HEK293 (cell line): Measurements from ENCODE around the gene IRF7.

Source experiments
- TCF7L2 ChIP-seq: IDR thresholded peaks from 2 replicates; pipeline ENCODE4 v1.6.1; 2011; ENCODE audit warnings: low read depth, mild to moderate bottlenecking, inconsistent platforms, low read length, moderate library complexity, borderline replicate concordance
- WT1 ChIP-seq: fragments of 450-650 bp; formaldehyde crosslinking; IDR thresholded peaks from 2 replicates; pipeline ENCODE4 v1.5.1; 2016; ENCODE audit warnings: missing biosample characterization, missing genetic modification characterization
- YY1 ChIP-seq: fragments of 450-650 bp; formaldehyde crosslinking; IDR thresholded peaks from 2 replicates; pipeline ENCODE4 v1.5.1; 2018; ENCODE audit warnings: missing biosample characterization, missing genetic modification characterization
- ZBTB48 ChIP-seq: fragments of 450-650 bp; formaldehyde crosslinking; IDR thresholded peaks from 2 replicates; pipeline ENCODE4 v1.5.1; 2016; ENCODE audit warnings: missing biosample characterization, missing genetic modification characterization
- ZNF132 ChIP-seq: fragments of 450-650 bp; formaldehyde crosslinking; IDR thresholded peaks from 2 replicates; pipeline ENCODE4 v1.5.1; 2017; ENCODE audit warnings: missing biosample characterization, missing genetic modification characterization, borderline replicate concordance
- ZNF600 ChIP-seq: fragments of 450-650 bp; formaldehyde crosslinking; IDR thresholded peaks from 2 replicates; pipeline ENCODE4 v1.5.1; 2016; ENCODE audit warnings: missing biosample characterization, missing genetic modification characterization
- ZNF776 ChIP-seq: fragments of 450-650 bp; formaldehyde crosslinking; IDR thresholded peaks from 2 replicates; pipeline ENCODE4 v1.5.0; 2017; ENCODE audit warnings: missing biosample characterization, missing genetic modification characterization, borderline replicate concordance
- TF ChIP-seq, protein P1 (sequence below): fragments of 450-650 bp; formaldehyde crosslinking; IDR thresholded peaks from 2 replicates; pipeline ENCODE4 v1.5.1; 2016; ENCODE audit warnings: missing biosample characterization, missing genetic modification characterization
- TF ChIP-seq, protein P2 (sequence below): fragments of 450-650 bp; formaldehyde crosslinking; IDR thresholded peaks from 2 replicates; pipeline ENCODE4 v1.5.1; 2016; ENCODE audit warnings: missing biosample characterization, missing genetic modification characterization
- TF ChIP-seq, protein P3 (sequence below): fragments of 450-650 bp; formaldehyde crosslinking; IDR thresholded peaks from 2 replicates; pipeline ENCODE4 v1.5.1; 2016; ENCODE audit warnings: missing biosample characterization, missing genetic modification characterization
- TF ChIP-seq, protein P4 (sequence below): fragments of 450-650 bp; formaldehyde crosslinking; IDR thresholded peaks from 2 replicates; pipeline ENCODE4 v1.5.1; 2017; ENCODE audit warnings: missing biosample characterization, missing genetic modification characterization

DNA sequence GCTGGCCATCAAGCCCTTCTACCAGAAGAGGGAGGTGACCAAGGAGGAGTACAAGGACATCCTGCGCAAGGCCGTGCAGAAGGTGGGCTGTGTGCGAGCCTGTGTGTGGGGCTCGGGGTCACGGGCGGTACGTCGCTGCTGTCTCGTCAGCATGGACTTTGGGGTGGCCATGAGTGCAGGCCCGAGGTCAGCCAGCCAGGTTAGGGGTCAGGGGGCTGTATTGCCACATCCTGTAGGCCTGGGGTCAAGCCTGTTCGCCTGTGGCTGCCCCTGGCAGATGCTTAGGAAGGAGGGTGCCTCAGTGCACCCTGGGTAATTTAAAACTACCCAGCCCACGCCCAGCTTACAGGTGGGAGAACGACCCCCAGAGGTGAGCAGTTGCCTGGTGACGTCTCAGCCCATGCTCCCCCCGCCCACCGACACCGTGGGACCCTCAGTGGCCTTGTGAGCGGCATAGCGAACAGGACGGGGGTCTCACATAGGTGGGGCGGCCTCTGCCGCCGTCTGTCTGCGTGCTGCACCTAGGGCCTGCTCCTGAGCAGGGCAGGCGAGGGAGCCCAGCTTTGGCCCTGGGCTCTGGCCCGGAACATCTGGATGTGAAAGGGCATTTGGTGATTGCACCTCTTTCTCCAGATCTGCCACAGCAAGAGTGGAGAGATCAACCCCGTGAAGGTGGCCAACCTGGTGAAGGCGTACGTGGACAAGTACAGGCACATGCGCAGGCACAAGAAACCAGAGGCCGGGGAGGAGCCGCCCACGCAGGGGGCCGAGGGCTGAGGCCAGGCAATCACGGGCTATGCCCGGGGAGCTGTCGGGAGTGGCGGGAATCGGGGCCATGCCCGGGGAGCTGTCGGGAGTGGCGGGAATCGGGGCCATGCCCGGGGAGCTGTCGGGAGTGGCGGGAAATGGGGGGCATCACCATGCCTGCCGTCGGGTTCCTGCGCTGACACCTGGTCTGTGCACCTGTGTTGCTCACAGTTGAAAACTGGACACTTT lies 4.5 kb downstream of the IRF7 start:
- TF ChIP-seq, protein P1, sequence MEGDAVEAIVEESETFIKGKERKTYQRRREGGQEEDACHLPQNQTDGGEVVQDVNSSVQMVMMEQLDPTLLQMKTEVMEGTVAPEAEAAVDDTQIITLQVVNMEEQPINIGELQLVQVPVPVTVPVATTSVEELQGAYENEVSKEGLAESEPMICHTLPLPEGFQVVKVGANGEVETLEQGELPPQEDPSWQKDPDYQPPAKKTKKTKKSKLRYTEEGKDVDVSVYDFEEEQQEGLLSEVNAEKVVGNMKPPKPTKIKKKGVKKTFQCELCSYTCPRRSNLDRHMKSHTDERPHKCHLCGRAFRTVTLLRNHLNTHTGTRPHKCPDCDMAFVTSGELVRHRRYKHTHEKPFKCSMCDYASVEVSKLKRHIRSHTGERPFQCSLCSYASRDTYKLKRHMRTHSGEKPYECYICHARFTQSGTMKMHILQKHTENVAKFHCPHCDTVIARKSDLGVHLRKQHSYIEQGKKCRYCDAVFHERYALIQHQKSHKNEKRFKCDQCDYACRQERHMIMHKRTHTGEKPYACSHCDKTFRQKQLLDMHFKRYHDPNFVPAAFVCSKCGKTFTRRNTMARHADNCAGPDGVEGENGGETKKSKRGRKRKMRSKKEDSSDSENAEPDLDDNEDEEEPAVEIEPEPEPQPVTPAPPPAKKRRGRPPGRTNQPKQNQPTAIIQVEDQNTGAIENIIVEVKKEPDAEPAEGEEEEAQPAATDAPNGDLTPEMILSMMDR (tag by site-specific recombination) = no peak
- TF ChIP-seq YY1 (tag by site-specific recombination) (no peak), WT1 (tag by site-specific recombination) (no peak), ZBTB48 (tag by site-specific recombination) (no peak), ZNF600 (tag by site-specific recombination) (no peak), TCF7L2 (no peak), ZNF776 (no peak), ZNF132 (tag by site-specific recombination) (no peak)
- TF ChIP-seq, protein P2, sequence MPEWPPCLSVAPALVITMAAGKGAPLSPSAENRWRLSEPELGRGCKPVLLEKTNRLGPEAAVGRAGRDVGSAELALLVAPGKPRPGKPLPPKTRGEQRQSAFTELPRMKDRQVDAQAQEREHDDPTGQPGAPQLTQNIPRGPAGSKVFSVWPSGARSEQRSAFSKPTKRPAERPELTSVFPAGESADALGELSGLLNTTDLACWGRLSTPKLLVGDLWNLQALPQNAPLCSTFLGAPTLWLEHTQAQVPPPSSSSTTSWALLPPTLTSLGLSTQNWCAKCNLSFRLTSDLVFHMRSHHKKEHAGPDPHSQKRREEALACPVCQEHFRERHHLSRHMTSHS (tag by site-specific recombination) = no peak
- TF ChIP-seq, protein P3, sequence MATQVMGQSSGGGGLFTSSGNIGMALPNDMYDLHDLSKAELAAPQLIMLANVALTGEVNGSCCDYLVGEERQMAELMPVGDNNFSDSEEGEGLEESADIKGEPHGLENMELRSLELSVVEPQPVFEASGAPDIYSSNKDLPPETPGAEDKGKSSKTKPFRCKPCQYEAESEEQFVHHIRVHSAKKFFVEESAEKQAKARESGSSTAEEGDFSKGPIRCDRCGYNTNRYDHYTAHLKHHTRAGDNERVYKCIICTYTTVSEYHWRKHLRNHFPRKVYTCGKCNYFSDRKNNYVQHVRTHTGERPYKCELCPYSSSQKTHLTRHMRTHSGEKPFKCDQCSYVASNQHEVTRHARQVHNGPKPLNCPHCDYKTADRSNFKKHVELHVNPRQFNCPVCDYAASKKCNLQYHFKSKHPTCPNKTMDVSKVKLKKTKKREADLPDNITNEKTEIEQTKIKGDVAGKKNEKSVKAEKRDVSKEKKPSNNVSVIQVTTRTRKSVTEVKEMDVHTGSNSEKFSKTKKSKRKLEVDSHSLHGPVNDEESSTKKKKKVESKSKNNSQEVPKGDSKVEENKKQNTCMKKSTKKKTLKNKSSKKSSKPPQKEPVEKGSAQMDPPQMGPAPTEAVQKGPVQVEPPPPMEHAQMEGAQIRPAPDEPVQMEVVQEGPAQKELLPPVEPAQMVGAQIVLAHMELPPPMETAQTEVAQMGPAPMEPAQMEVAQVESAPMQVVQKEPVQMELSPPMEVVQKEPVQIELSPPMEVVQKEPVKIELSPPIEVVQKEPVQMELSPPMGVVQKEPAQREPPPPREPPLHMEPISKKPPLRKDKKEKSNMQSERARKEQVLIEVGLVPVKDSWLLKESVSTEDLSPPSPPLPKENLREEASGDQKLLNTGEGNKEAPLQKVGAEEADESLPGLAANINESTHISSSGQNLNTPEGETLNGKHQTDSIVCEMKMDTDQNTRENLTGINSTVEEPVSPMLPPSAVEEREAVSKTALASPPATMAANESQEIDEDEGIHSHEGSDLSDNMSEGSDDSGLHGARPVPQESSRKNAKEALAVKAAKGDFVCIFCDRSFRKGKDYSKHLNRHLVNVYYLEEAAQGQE (tag by site-specific recombination) = no peak
- TF ChIP-seq, protein P4, sequence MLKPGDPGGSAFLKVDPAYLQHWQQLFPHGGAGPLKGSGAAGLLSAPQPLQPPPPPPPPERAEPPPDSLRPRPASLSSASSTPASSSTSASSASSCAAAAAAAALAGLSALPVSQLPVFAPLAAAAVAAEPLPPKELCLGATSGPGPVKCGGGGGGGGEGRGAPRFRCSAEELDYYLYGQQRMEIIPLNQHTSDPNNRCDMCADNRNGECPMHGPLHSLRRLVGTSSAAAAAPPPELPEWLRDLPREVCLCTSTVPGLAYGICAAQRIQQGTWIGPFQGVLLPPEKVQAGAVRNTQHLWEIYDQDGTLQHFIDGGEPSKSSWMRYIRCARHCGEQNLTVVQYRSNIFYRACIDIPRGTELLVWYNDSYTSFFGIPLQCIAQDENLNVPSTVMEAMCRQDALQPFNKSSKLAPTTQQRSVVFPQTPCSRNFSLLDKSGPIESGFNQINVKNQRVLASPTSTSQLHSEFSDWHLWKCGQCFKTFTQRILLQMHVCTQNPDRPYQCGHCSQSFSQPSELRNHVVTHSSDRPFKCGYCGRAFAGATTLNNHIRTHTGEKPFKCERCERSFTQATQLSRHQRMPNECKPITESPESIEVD (tag by site-specific recombination) = no peak
